Natural killer cell treated with Interleukin-12 subunit alpha and Interleukin-12 subunit beta and Interleukin-15 and Interleukin-18, amount 100 ng/mL, for 72 hours (primary cell): ENCODE measurements around the gene CCNF. TPM values are rescaled to one million over a fixed set of nuclear protein-coding genes. Genes with fewer than 3 reads are reported as not detected.
A peak's percentile ranks its signal among the peaks of the same experiment; 100 is the strongest.
"Not testable (repeated sequence)": the region's sequence is repeated elsewhere in the genome, so short reads cannot be mapped to it uniquely, and the experiment has no call there.

Source experiments
- ATAC-seq, 2 donors: fragments of 150-1000 bp; cut with Tn5 transposase in 1 of 2; sonication (Bioruptor Pico), chemical (Tn5 transposase) in 1 of 2; 2 replicates each; pipeline ENCODE4 v1.10.0; 2021
- DNase-seq: peaks from one replicate; pipeline ENCODE4 v3.0.0; 2022; ENCODE audit warnings: low spot score
- H3K27ac Mint-ChIP-seq, 2 donors: 1 replicate in 1 of 2; 2 replicates in 1 of 2; pipeline ENCODE4 v1.8.0; 2022; ENCODE audit warnings: mixed read lengths in 2 of 2, mild to moderate bottlenecking in 1 of 2, moderate library complexity in 1 of 2
- H3K27me3 Mint-ChIP-seq, 2 donors: 1 replicate in 1 of 2; 2 replicates in 1 of 2; pipeline ENCODE4 v1.8.0; 2022; ENCODE audit warnings: mixed read lengths in 2 of 2
- H3K36me3 Mint-ChIP-seq: one replicate; pipeline ENCODE4 v1.8.0; 2022; ENCODE audit warnings: mixed read lengths
- H3K4me1 Mint-ChIP-seq, 2 donors: 1 replicate in 1 of 2; 2 replicates in 1 of 2; pipeline ENCODE4 v1.8.0; 2022; ENCODE audit warnings: low read depth in 2 of 2, mixed read lengths in 2 of 2, mild to moderate bottlenecking in 1 of 2
- H3K4me3 Mint-ChIP-seq: one replicate; pipeline ENCODE4 v1.8.0; 2022; ENCODE audit warnings: mixed read lengths
- H3K9me3 Mint-ChIP-seq: 2 replicates; pipeline ENCODE4 v1.8.0; 2022; ENCODE audit warnings: mixed read lengths
- total RNA-seq, 2 donors: library from RNA; stranded (reverse); gene quantifications; one replicate each; pipeline ENCODE4 v1.2.3, GENCODE V29; 2022

The CCNF gene
- total RNA-seq, 2 donors from 2014 or later: 36.1 to 79.5 TPM

DNA sequence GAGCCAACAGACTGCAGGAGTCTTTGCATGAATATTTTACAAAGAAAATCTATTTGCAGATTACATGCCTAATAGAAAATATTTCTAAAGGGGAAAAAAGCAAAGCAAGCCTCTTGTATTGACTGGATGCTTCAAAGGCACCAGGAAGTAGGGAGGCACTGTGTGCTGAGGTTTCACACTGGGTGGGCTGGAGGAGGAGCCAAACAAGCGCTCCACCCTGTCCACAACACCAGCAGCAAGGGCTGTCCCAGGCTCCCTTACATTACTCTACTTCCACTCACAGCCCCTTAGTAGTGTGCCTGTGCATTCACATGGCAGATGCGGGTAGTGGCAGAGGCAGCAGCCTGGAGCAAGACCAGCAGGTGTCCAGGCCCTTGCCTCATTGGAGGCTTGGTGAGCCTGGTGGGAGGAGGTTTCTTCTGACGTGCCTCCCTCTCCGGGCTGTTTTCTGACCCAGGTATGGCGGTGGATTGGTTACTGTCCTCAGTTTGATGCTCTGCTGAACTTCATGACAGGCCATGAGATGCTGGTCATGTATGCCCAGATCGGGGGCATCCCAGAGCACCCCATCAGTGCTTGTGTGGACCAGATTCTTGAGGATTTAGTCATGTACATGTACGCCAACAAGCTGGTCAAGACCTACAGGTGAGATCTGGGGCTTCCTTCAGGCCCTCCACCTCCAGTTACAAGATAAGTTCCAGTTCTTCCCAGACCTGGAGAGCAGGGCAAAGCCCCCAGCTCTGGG lies 7.0 kb upstream of the CCNF start:
- H3K27me3 Mint-ChIP-seq: no peaks in the 10 kb centered on the region
- no peak for DNase-seq
- H3K36me3 Mint-ChIP-seq: no peaks in the 10 kb centered on the region
- peaks cover 5 to 10% of the 10 kb centered on the region in 2 donors for H3K4me1 Mint-ChIP-seq
- H3K27ac Mint-ChIP-seq: no peak overlapping the region
- no peaks in the 10 kb centered on the region for H3K9me3 Mint-ChIP-seq
- ATAC-seq: peak; percentile 64 to 72
- H3K4me3 Mint-ChIP-seq: no peak overlapping the region

GRCh38 chr16:2424061-2425007 lies 4.9 kb upstream of the CCNF start:
- Mint-ChIP-seq H3K4me1 (peaks cover 12 to 16% of the 10 kb centered on the region in 2 donors), H3K9me3 (no peaks in the 10 kb centered on the region), H3K4me3 (no peak overlapping the region), H3K27me3 (no peaks in the 10 kb centered on the region), H3K36me3 (no peaks in the 10 kb centered on the region), H3K27ac (no peak overlapping the region)
- ATAC-seq (no peak), DNase-seq (peak; percentile 55)

GRCh38 chr16:2425008-2425518 lies 4.2 kb upstream of the CCNF start:
- Mint-ChIP-seq H3K27ac (no peak overlapping the region), H3K36me3 (no peaks in the 10 kb centered on the region), H3K4me1 (peaks cover 16 to 20% of the 10 kb centered on the region in 2 donors), H3K9me3 (no peaks in the 10 kb centered on the region), H3K4me3 (no peak overlapping the region), H3K27me3 (no peaks in the 10 kb centered on the region)
- ATAC-seq (no peak), DNase-seq (no peak)

GRCh38 chr16:2425825-2426430 lies 3.3 kb upstream of the CCNF start:
- ATAC-seq: no peak
- no peak overlapping the region for H3K27ac Mint-ChIP-seq

GRCh38 chr16:2426941-2427361 lies 2.3 kb upstream of the CCNF start:
- peak; percentile 39 for DNase-seq
- Mint-ChIP-seq H3K36me3 (no peaks in the 10 kb centered on the region), H3K27me3 (no peaks in the 10 kb centered on the region), H3K9me3 (no peaks in the 10 kb centered on the region), H3K27ac (no peak overlapping the region), H3K4me1 (peaks cover 22 to 30% of the 10 kb centered on the region in 2 donors), H3K4me3 (no peak overlapping the region)
- no peak for ATAC-seq

More at GRCh38 chr16:2425825-2426430, 3.3 kb upstream of the CCNF start:
- Mint-ChIP-seq H3K4me1 (peaks cover 25 to 28% of the 10 kb centered on the region in 2 donors), H3K9me3 (no peaks in the 10 kb centered on the region), H3K27me3 (no peaks in the 10 kb centered on the region), H3K4me3 (no peak overlapping the region), H3K36me3 (no peaks in the 10 kb centered on the region)
- peak; percentile 52 for DNase-seq

- peak overlapping the region; percentile 91 for H3K4me3 Mint-ChIP-seq
- H3K27ac Mint-ChIP-seq: peak overlapping the region in 1 of 2 donors; percentile 44
- no peaks in the 10 kb centered on the region for H3K27me3 Mint-ChIP-seq
- peaks cover 17 to 30% of the 10 kb centered on the region in 2 donors for H3K4me1 Mint-ChIP-seq
- no peaks in the 10 kb centered on the region for H3K36me3 Mint-ChIP-seq
- H3K9me3 Mint-ChIP-seq: no peaks in the 10 kb centered on the region
- ATAC-seq (no peak), DNase-seq (peak; percentile 38)
Observed at GRCh38 chr16:2427526-2427925, 1.7 kb upstream of the CCNF start.

DNA sequence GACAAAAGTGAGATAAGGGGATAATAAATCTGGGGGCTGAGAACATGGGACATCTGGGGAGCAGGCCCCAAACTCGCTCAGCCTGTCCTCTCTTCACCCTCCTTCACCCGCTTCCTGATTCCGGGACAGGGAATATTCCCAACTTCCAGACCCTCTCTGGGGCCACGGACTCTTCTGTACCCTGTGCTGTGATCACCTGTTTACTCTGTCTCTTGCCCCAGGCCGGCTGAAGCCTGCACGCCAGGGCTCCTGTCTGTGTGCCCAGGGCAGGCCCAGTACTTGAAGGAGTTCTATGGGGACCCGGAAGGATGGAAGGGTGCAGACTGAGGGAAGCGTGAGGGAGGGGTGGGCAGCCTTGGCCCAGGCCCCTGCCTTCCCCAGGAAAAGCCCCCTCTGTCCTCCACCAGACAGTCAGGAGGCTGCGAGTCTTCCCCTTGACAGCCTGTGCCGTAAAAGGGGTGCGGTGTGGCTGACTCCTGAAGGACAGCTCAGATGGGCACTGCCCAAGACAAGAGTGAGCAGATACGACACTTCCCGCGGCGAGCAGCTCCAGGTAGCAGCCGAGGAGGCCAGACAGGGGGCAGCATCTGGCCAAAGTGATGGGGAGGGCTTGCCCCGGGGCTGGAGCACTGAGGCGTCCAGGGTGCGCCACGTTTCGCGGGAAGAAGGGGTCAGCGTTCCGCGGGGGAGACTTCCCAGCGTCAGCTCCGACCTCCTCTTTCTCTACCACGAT lies 1.0 kb upstream of the CCNF start:
- peak overlapping the region; percentile 91 for H3K4me3 Mint-ChIP-seq
- no peaks in the 10 kb centered on the region for H3K36me3 Mint-ChIP-seq
- H3K4me1 Mint-ChIP-seq: peaks cover 19 to 30% of the 10 kb centered on the region in 2 donors
- ATAC-seq: no peak
- H3K27me3 Mint-ChIP-seq: no peaks in the 10 kb centered on the region
- no peaks in the 10 kb centered on the region for H3K9me3 Mint-ChIP-seq
- peak; percentile 65 for DNase-seq
- H3K27ac Mint-ChIP-seq: peak overlapping the region; percentile 68 to 77

- no peaks in the 10 kb centered on the region for H3K36me3 Mint-ChIP-seq
- peaks cover 18 to 30% of the 10 kb centered on the region in 2 donors for H3K4me1 Mint-ChIP-seq
- H3K9me3 Mint-ChIP-seq: no peaks in the 10 kb centered on the region
- no peak for DNase-seq
- H3K27me3 Mint-ChIP-seq: no peaks in the 10 kb centered on the region
- ATAC-seq: no peak
- peak overlapping the region; percentile 91 for H3K4me3 Mint-ChIP-seq
- peak overlapping the region; percentile 68 to 77 for H3K27ac Mint-ChIP-seq
Observed at GRCh38 chr16:2428784-2429033, 538 bp upstream of the CCNF start.

DNA sequence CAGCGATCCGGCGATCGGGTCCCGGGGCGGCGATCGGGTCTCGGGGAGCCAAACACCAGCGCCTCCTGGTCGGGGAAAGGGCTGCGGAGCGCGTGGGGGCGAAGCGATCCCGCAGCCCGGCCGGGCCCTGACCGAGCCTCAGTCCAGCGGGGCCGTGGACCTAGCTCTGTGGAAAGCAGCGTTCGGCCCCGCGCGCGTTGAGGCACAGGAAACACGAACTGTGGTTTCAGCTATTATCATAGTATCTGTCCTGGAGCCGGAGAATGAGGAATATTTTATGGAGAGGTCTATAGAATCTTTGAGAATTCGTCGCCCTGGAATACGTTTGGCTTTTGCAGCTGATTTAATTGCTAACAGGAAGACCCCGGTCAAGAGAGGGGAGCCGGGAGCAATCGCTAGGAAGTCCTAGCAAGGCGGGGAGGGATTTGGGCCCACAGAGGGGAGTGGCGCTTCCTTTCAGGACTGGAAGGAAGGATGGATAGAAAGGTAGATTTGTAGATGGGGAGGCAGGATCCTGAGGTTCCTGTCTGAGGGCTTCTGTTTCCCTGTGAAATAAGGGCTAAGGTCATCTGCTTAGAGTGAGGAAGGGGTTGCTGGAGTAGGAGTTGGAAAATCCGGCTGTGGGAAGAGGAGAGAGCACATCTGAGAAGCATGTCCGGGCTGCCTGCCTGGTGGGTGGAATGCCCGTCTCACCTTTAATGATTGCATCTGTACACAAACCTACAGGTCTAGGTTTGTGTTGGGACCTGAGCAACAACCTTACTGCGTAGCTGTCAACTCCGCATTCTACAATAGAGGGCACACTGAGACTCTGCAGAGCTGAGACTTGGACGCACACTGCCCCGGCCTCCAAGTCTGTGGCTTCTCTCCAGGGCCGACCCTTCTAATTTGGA lies 770 bp downstream of the CCNF start:
- Mint-ChIP-seq H3K4me1 (peaks cover 18 to 26% of the 10 kb centered on the region in 2 donors), H3K9me3 (no peaks in the 10 kb centered on the region), H3K27me3 (no peaks in the 10 kb centered on the region), H3K36me3 (no peaks in the 10 kb centered on the region), H3K4me3 (peak overlapping the region; percentile 94), H3K27ac (peak overlapping the region; percentile 8 to 26)
- DNase-seq (no peak), ATAC-seq (peak in 1 of 2 donors; percentile 1)

DNA sequence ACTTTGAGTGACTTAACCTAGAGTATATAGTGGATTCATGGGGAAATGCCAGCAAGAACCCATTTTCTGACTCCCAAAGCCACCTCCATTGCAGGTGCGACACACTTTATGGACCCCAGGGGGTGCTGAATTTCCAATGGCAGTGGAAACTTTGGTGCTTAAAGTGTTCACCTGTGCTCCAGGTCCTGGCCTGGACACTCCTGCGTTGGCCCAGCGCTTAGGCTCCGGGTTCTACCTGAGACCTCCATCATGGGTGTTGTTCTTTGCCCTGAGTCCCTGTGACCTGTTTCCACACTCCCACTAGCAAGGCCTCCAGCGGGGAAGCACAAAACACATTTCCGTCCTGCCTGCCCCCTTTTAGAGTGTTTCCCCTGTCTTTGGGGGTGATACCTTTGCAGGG lies 3.0 kb downstream of the CCNF start:
- peaks cover 26 to 28% of the 10 kb centered on the region in 2 donors for H3K4me1 Mint-ChIP-seq
- H3K36me3 Mint-ChIP-seq: no peaks in the 10 kb centered on the region

GRCh38 chr16:2432801-2433505 lies 3.7 kb downstream of the CCNF start:
- Mint-ChIP-seq H3K27ac (no peak overlapping the region), H3K36me3 (no peaks in the 10 kb centered on the region)

More for the DNA sequence above, 3.0 kb downstream of the CCNF start:
- H3K9me3 Mint-ChIP-seq: no peaks in the 10 kb centered on the region
- ATAC-seq (no peak), DNase-seq (no peak)
- no peaks in the 10 kb centered on the region for H3K27me3 Mint-ChIP-seq
- no peak overlapping the region for H3K27ac Mint-ChIP-seq
- no peak overlapping the region for H3K4me3 Mint-ChIP-seq

DNA sequence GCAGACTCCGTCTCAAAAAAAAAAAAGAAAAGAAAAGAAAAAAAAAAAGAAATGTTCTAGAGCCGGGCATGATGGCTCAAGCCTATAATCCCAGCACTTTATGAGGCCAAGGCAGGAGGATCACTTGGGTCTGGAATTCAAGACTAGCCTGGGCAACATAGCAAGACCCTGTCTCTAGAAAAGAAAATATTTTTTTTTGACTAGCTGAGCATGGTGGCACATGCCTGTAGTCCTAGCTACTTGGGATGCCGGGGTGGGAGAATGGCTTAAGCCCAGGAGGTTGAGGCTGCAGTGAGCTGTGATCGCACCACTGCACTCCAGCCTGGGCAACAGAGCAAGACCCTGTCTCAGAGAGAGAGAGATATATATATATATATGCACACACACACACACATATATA lies 6.0 kb downstream of the CCNF start:
- not testable (repeated sequence) for H3K27me3 Mint-ChIP-seq, ATAC-seq, H3K27ac Mint-ChIP-seq, H3K4me3 Mint-ChIP-seq, H3K36me3 Mint-ChIP-seq, DNase-seq, H3K9me3 Mint-ChIP-seq
- peaks cover 15 to 25% of the 10 kb centered on the region in 2 donors for H3K4me1 Mint-ChIP-seq

More at GRCh38 chr16:2432801-2433505, 3.7 kb downstream of the CCNF start:
- DNase-seq (no peak), ATAC-seq (no peak)
- Mint-ChIP-seq H3K9me3 (no peaks in the 10 kb centered on the region), H3K27me3 (no peaks in the 10 kb centered on the region), H3K4me3 (no peak overlapping the region), H3K4me1 (peaks cover 23 to 27% of the 10 kb centered on the region in 2 donors)
